ENCODE results near the gene ZFAND6. TPM values are rescaled to one million over a fixed set of nuclear protein-coding genes. Genes with fewer than 3 reads are reported as not detected.
"Not testable (repeated sequence)": the region's sequence is repeated elsewhere in the genome, so short reads cannot be mapped to it uniquely, and the experiment has no call there.

Gene ZFAND6
- polyA plus RNA-seq, 3 donors from 2014 or later = 136 to 143 (median 136) TPM

- no peak overlapping the region for H3K27ac Mint-ChIP-seq
- DNase-seq = no peak
- no peaks in the 10 kb centered on the region for H3K9me3 Mint-ChIP-seq
- no peak overlapping the region for H3K4me3 Mint-ChIP-seq
- H3K27me3 Mint-ChIP-seq (ENCODE audit: low read depth in 3 of 3) = no peaks in the 10 kb centered on the region
- peaks cover 4 to 12% of the 10 kb centered on the region in 2 donors for H3K4me1 Mint-ChIP-seq
- no peaks in the 10 kb centered on the region for H3K36me3 Mint-ChIP-seq
These were observed 32.7 kb upstream of the ZFAND6 start for GRCh38 chr15:80026754-80027153.

- Mint-ChIP-seq H3K27me3 (ENCODE audit: low read depth in 3 of 3) (no peaks in the 10 kb centered on the region), H3K27ac (no peak overlapping the region), H3K9me3 (no peaks in the 10 kb centered on the region), H3K4me3 (no peak overlapping the region), H3K36me3 (no peaks in the 10 kb centered on the region), H3K4me1 (peaks cover 15 to 20% of the 10 kb centered on the region in 2 donors)
- DNase-seq = no peak
These were observed 30.5 kb upstream of the ZFAND6 start for GRCh38 chr15:80028937-80029336.

GRCh38 chr15:80031841-80032240, 27.6 kb upstream of the ZFAND6 start:
- H3K27me3 Mint-ChIP-seq (ENCODE audit: low read depth in 3 of 3) = peaks cover 0 to 2% (median 0%) of the 10 kb centered on the region in 3 donors
- H3K27ac Mint-ChIP-seq = no peak overlapping the region
- DNase-seq = no peak
- peaks cover 15 to 20% of the 10 kb centered on the region in 2 donors for H3K4me1 Mint-ChIP-seq
- H3K4me3 Mint-ChIP-seq = peak overlapping the region in 1 of 5 donors; percentile 50
- no peaks in the 10 kb centered on the region for H3K36me3 Mint-ChIP-seq
- no peaks in the 10 kb centered on the region for H3K9me3 Mint-ChIP-seq

GRCh38 chr15:80034629-80035028, 24.8 kb upstream of the ZFAND6 start:
- Mint-ChIP-seq H3K9me3 (no peaks in the 10 kb centered on the region), H3K27ac (no peak overlapping the region), H3K4me3 (no peak overlapping the region), H3K4me1 (peaks cover 15 to 20% of the 10 kb centered on the region in 2 donors), H3K36me3 (no peaks in the 10 kb centered on the region), H3K27me3 (ENCODE audit: low read depth in 3 of 3) (peaks cover 0 to 2% (median 0%) of the 10 kb centered on the region in 3 donors)
- no peak for DNase-seq

GRCh38 chr15:80036071-80036470, 23.4 kb upstream of the ZFAND6 start:
- Mint-ChIP-seq H3K9me3 (no peaks in the 10 kb centered on the region), H3K36me3 (no peaks in the 10 kb centered on the region), H3K27ac (no peak overlapping the region), H3K27me3 (ENCODE audit: low read depth in 3 of 3) (peaks cover 0 to 2% (median 0%) of the 10 kb centered on the region in 3 donors), H3K4me3 (no peak overlapping the region), H3K4me1 (peaks cover 15 to 20% of the 10 kb centered on the region in 2 donors)
- no peak for DNase-seq

GRCh38 chr15:80041494-80042253, 17.8 kb upstream of the ZFAND6 start:
- H3K27ac Mint-ChIP-seq = no peak overlapping the region
- DNase-seq = no peak
- H3K36me3 Mint-ChIP-seq = no peaks in the 10 kb centered on the region
- H3K27me3 Mint-ChIP-seq (ENCODE audit: low read depth in 3 of 3) = no peaks in the 10 kb centered on the region
- no peaks in the 10 kb centered on the region for H3K9me3 Mint-ChIP-seq
- H3K4me1 Mint-ChIP-seq = no peaks in the 10 kb centered on the region
- H3K4me3 Mint-ChIP-seq = no peak overlapping the region

GRCh38 chr15:80042568-80042967, 16.9 kb upstream of the ZFAND6 start:
- no peak overlapping the region for H3K27ac Mint-ChIP-seq
- no peaks in the 10 kb centered on the region for H3K9me3 Mint-ChIP-seq
- DNase-seq = no peak
- H3K36me3 Mint-ChIP-seq = no peaks in the 10 kb centered on the region
- H3K4me3 Mint-ChIP-seq = no peak overlapping the region
- H3K4me1 Mint-ChIP-seq = no peaks in the 10 kb centered on the region
- no peaks in the 10 kb centered on the region for H3K27me3 Mint-ChIP-seq (ENCODE audit: low read depth in 3 of 3)

- not testable (repeated sequence) for H3K36me3 Mint-ChIP-seq
These were observed 14.3 kb upstream of the ZFAND6 start for GRCh38 chr15:80045219-80045618.

GRCh38 chr15:80049046-80049445, 10.4 kb upstream of the ZFAND6 start:
- no peak for DNase-seq
- no peaks in the 10 kb centered on the region for H3K9me3 Mint-ChIP-seq
- H3K4me3 Mint-ChIP-seq = no peak overlapping the region
- H3K27me3 Mint-ChIP-seq (ENCODE audit: low read depth in 3 of 3) = no peaks in the 10 kb centered on the region
- no peaks in the 10 kb centered on the region for H3K4me1 Mint-ChIP-seq
- no peak overlapping the region for H3K27ac Mint-ChIP-seq
- H3K36me3 Mint-ChIP-seq = no peaks in the 10 kb centered on the region

More at GRCh38 chr15:80045219-80045618, 14.3 kb upstream of the ZFAND6 start:
- DNase-seq; H3K4me3 Mint-ChIP-seq; H3K9me3 Mint-ChIP-seq; H3K27ac Mint-ChIP-seq; H3K27me3 Mint-ChIP-seq (ENCODE audit: low read depth in 3 of 3); H3K4me1 Mint-ChIP-seq: not testable (repeated sequence)

- Mint-ChIP-seq H3K9me3 (no peaks in the 10 kb centered on the region), H3K27me3 (ENCODE audit: low read depth in 3 of 3) (peaks cover 0 to 2% (median 0%) of the 10 kb centered on the region in 3 donors), H3K4me1 (no peaks in the 10 kb centered on the region), H3K4me3 (no peak overlapping the region), H3K27ac (no peak overlapping the region), H3K36me3 (no peaks in the 10 kb centered on the region)
- DNase-seq = no peak
These were observed 6.7 kb upstream of the ZFAND6 start for GRCh38 chr15:80052597-80053304.

GRCh38 chr15:80055933-80056332, 3.5 kb upstream of the ZFAND6 start:
- no peaks in the 10 kb centered on the region for H3K36me3 Mint-ChIP-seq
- H3K27me3 Mint-ChIP-seq (ENCODE audit: low read depth in 3 of 3) = peaks cover 6 to 12% (median 10%) of the 10 kb centered on the region in 3 donors
- no peak overlapping the region for H3K4me3 Mint-ChIP-seq
- H3K9me3 Mint-ChIP-seq = no peaks in the 10 kb centered on the region
- no peak overlapping the region for H3K27ac Mint-ChIP-seq
- peaks cover 11 to 19% of the 10 kb centered on the region in 2 donors for H3K4me1 Mint-ChIP-seq
- DNase-seq = no peak

GRCh38 chr15:80058044-80058443, 1.4 kb upstream of the ZFAND6 start:
- Mint-ChIP-seq H3K27ac (peak overlapping the region in 1 of 6 donors; percentile 74), H3K4me1 (peaks cover 30 to 40% of the 10 kb centered on the region in 2 donors), H3K27me3 (ENCODE audit: low read depth in 3 of 3) (peaks cover 6 to 16% (median 10%) of the 10 kb centered on the region in 3 donors), H3K4me3 (peak overlapping the region; percentile 22 to 85 (median 56)), H3K36me3 (no peaks in the 10 kb centered on the region), H3K9me3 (no peaks in the 10 kb centered on the region)
- no peak for DNase-seq

- peak overlapping the region; percentile 90 to 96 (median 93) for H3K27ac Mint-ChIP-seq
- H3K36me3 Mint-ChIP-seq = no peaks in the 10 kb centered on the region
- H3K9me3 Mint-ChIP-seq = no peaks in the 10 kb centered on the region
- DNase-seq = peak in 1 of 3 donors; percentile 89
- peaks cover 6 to 17% (median 10%) of the 10 kb centered on the region in 3 donors for H3K27me3 Mint-ChIP-seq (ENCODE audit: low read depth in 3 of 3)
- H3K4me3 Mint-ChIP-seq = peak overlapping the region; percentile 90 to 95 (median 92)
- peaks cover 36 to 54% of the 10 kb centered on the region in 2 donors for H3K4me1 Mint-ChIP-seq
These were observed 395 bp downstream of the ZFAND6 start for GRCh38 chr15:80059786-80060355.
